ENCODE data around the gene AKIP1. TPM values are rescaled to one million over a fixed set of nuclear protein-coding genes. Genes with fewer than 3 reads are reported as not detected.

The AKIP1 gene
- total RNA-seq, 1 experiment from 2014 or later: 30.3 TPM

GRCh38 chr11:8956860-8957259 lies 45.9 kb downstream of the AKIP1 start:
- Histone ChIP-seq H3K4me1 (ENCODE audit: control insufficient read depth in 1 of 2, insufficient read depth in 2 of 2, low read length in 2 of 2) (peaks cover 0 to 3% of the 10 kb centered on the region in 2 experiments; a peak in 1 of 4 replicates), H3K27ac (ENCODE audit: low read depth, low read length) (no peak overlapping the region), H3K79me2 (ENCODE audit: insufficient read depth, low read length) (peaks cover 24% of the 10 kb centered on the region), H3K27me3 (ENCODE audit: insufficient read depth, low read length) (no peaks in the 10 kb centered on the region), H3K4me2 (ENCODE audit: low read length) (no peak overlapping the region), H3K36me3 (ENCODE audit: control insufficient read depth in 1 of 2, insufficient read depth in 2 of 2, low read length in 2 of 2) (peaks cover 2 to 6% of the 10 kb centered on the region in 2 experiments; a peak in 2 of 4 replicates), H2AFZ (ENCODE audit: low read depth, low read length, poor library complexity, severe bottlenecking) (no peak overlapping the region), H3K9me3 (ENCODE audit: control insufficient read depth in 1 of 2, insufficient read depth in 1 of 2, low read depth in 1 of 2, low read length in 2 of 2) (no peaks in the 10 kb centered on the region), H3K9ac (ENCODE audit: low read length) (no peak overlapping the region), H3K4me3 (replicated peaks in 1 of 2; ENCODE audit: low read depth in 1 of 2, low read length in 2 of 2) (no peak overlapping the region), H3K9me2 (ENCODE audit: insufficient read depth) (no peaks in the 10 kb centered on the region), H4K20me1 (ENCODE audit: insufficient read depth) (no peaks in the 10 kb centered on the region)
- ATAC-seq: no peak
- BruUV-seq (replicated peaks): no TSS peak
- intact Hi-C loops (cut with micrococcal nuclease): loop anchor here (10.0 kb wide), 1 partner anchor 732 kb away; no protein-coding TSS in a partner anchor
- no peak for DNase-seq (ENCODE audit: low read depth, low spot score)
- RAD21 ChIA-PET (ENCODE audit: low non-redundant PET in 1 of 2, low total read pairs in 2 of 2, uncharacterized antibody in 2 of 2, unreplicated experiment in 2 of 2): no interaction called here
- TF ChIP-seq CEBPB (IDR thresholded peaks at IDR 0.05; ENCODE audit: low read depth) (no peak), POLR2A (IDR thresholded peaks at IDR 0.05; ENCODE audit: borderline replicate concordance, extremely low read depth, insufficient read depth, insufficient read length) (no peak), ZFX (IDR thresholded peaks at IDR 0.05) (no peak), SIN3A (IDR thresholded peaks at IDR 0.05; ENCODE audit: low read depth) (no peak), TCF7L2 (IDR thresholded peaks at IDR 0.05; ENCODE audit: borderline replicate concordance, extremely low read depth, insufficient read depth, insufficient read length) (no peak), SP1 (IDR thresholded peaks at IDR 0.05; ENCODE audit: low read depth) (no peak)
- TF ChIP-seq, protein P1, sequence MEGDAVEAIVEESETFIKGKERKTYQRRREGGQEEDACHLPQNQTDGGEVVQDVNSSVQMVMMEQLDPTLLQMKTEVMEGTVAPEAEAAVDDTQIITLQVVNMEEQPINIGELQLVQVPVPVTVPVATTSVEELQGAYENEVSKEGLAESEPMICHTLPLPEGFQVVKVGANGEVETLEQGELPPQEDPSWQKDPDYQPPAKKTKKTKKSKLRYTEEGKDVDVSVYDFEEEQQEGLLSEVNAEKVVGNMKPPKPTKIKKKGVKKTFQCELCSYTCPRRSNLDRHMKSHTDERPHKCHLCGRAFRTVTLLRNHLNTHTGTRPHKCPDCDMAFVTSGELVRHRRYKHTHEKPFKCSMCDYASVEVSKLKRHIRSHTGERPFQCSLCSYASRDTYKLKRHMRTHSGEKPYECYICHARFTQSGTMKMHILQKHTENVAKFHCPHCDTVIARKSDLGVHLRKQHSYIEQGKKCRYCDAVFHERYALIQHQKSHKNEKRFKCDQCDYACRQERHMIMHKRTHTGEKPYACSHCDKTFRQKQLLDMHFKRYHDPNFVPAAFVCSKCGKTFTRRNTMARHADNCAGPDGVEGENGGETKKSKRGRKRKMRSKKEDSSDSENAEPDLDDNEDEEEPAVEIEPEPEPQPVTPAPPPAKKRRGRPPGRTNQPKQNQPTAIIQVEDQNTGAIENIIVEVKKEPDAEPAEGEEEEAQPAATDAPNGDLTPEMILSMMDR (IDR thresholded peaks at IDR 0.05 in 2 of 3, conservative IDR thresholded peaks at IDR 0.05 in 1 of 3; ENCODE audit: borderline replicate concordance in 1 of 3, insufficient read depth in 1 of 3, low read depth in 2 of 3, low read length in 2 of 3): no peak
- POLR2A ChIA-PET: no interaction called here
- CTCF ChIA-PET: no interaction called here
